ENCODE results near the gene P2RY2. TPM values are rescaled to one million over a fixed set of nuclear protein-coding genes. Genes with fewer than 3 reads are reported as not detected.
"Not testable (repeated sequence)": the region's sequence is repeated elsewhere in the genome, so short reads cannot be mapped to it uniquely, and the experiment has no call there.

Gene P2RY2
- total RNA-seq, 1 donor: 0.18 TPM

DNA sequence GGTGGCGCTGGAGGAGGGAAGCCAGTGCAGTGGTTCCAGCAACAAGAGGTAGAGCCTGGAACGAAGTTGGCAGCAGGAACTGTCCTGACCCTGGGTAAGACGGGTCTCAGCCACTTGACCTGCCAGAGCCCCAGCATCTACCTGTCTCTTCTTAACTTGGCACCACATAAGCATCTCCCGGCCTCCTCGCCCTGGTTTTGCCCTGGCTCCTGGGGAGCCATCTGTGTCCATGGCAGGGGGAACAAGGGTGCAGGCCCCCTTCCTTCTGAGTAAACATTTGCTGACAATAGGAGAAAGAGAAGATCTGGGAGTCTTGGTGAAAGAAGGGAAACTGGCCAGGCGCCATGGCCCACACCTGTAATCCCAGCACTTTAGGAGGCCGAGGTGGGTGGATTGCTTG lies 12.8 kb downstream of the P2RY2 start:
- H3K4me3 ChIP-seq (ENCODE audit: low read depth, low read length): no peak overlapping the region
- DNase-seq (ENCODE audit: low read depth): no peak
- TF ChIP-seq, protein P1, sequence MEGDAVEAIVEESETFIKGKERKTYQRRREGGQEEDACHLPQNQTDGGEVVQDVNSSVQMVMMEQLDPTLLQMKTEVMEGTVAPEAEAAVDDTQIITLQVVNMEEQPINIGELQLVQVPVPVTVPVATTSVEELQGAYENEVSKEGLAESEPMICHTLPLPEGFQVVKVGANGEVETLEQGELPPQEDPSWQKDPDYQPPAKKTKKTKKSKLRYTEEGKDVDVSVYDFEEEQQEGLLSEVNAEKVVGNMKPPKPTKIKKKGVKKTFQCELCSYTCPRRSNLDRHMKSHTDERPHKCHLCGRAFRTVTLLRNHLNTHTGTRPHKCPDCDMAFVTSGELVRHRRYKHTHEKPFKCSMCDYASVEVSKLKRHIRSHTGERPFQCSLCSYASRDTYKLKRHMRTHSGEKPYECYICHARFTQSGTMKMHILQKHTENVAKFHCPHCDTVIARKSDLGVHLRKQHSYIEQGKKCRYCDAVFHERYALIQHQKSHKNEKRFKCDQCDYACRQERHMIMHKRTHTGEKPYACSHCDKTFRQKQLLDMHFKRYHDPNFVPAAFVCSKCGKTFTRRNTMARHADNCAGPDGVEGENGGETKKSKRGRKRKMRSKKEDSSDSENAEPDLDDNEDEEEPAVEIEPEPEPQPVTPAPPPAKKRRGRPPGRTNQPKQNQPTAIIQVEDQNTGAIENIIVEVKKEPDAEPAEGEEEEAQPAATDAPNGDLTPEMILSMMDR (IDR thresholded peaks at IDR 0.05; ENCODE audit: insufficient read depth, low read length): no peak

DNA sequence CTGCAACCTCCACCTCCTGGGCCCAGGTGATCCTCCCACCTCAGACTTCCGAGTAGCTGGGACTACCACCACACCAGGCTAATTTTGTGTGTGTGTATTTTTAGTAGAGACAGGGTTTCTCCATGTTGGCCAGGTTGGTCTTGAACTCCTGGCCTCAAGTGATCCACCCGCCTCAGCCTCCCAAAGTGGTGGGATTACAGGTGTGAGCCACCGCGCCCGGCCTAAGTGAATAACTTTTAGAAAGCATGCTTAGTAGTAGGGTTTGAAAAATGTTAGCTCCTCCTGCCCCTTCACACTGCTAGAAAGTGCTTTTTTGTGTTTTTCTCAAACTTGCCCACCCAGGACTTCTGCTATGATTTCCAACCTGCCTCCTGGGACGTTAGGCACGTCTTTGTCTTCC lies 14.4 kb downstream of the P2RY2 start:
- not testable (repeated sequence) for DNase-seq (ENCODE audit: low read depth); H3K4me3 ChIP-seq (ENCODE audit: low read depth, low read length)

DNA sequence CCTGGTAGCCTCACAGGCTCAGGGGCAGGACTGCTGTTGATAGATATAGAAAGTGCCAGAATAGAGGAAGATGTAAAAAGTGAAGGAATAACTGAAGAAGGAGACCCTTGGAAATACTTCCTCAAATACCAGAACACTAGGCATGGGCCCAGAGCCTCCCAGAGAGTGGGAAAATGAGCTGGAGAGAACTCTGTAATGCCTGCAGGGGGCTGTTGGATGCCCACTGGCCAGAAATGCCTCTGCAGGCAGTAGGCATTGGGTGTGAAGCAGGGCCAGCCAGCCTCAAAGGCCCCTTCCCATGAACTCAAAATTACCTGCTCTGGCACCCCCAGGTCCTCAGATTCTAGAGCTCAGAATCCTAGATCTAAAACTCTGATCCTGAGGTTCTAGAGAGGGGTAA lies 15.1 kb downstream of the P2RY2 start:
- TF ChIP-seq, protein P1 (IDR thresholded peaks at IDR 0.05; ENCODE audit: insufficient read depth, low read length): no peak
- DNase-seq (ENCODE audit: low read depth): no peak
- no peak overlapping the region for H3K4me3 ChIP-seq (ENCODE audit: low read depth, low read length)

DNA sequence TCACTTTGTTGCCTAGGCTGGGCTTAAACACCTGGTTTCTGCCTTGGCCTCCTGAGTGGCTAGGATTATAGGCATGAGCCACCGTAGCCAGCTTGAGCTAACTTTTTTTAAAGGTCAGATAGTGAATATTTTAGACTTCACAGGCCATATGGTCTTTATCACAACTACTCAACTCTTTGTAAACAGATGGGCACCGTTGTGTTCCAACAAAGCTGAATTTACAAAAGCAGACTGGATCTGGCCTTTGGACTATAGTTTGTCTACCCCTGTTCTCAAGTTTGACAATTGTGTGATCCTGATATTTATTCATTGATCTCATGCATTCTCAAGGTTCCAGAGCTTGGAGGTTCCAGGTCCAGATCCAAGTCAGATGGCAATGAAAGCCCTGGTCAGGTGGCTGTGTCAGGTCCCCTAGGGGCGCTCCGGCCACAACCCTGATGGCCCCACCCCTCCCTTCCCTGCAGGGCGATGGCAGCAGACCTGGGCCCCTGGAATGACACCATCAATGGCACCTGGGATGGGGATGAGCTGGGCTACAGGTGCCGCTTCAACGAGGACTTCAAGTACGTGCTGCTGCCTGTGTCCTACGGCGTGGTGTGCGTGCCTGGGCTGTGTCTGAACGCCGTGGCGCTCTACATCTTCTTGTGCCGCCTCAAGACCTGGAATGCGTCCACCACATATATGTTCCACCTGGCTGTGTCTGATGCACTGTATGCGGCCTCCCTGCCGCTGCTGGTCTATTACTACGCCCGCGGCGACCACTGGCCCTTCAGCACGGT lies 15.8 kb downstream of the P2RY2 start:
- TF ChIP-seq, protein P1 (IDR thresholded peaks at IDR 0.05; ENCODE audit: insufficient read depth, low read length): no peak
- no peak overlapping the region for H3K4me3 ChIP-seq (ENCODE audit: low read depth, low read length)
- DNase-seq (ENCODE audit: low read depth): peak; percentile 12

DNA sequence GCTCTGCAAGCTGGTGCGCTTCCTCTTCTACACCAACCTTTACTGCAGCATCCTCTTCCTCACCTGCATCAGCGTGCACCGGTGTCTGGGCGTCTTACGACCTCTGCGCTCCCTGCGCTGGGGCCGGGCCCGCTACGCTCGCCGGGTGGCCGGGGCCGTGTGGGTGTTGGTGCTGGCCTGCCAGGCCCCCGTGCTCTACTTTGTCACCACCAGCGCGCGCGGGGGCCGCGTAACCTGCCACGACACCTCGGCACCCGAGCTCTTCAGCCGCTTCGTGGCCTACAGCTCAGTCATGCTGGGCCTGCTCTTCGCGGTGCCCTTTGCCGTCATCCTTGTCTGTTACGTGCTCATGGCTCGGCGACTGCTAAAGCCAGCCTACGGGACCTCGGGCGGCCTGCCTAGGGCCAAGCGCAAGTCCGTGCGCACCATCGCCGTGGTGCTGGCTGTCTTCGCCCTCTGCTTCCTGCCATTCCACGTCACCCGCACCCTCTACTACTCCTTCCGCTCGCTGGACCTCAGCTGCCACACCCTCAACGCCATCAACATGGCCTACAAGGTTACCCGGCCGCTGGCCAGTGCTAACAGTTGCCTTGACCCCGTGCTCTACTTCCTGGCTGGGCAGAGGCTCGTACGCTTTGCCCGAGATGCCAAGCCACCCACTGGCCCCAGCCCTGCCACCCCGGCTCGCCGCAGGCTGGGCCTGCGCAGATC lies 16.5 kb downstream of the P2RY2 start:
- TF ChIP-seq, protein P1 (IDR thresholded peaks at IDR 0.05; ENCODE audit: insufficient read depth, low read length): no peak
- no peak for DNase-seq (ENCODE audit: low read depth)
- no peak overlapping the region for H3K4me3 ChIP-seq (ENCODE audit: low read depth, low read length)

DNA sequence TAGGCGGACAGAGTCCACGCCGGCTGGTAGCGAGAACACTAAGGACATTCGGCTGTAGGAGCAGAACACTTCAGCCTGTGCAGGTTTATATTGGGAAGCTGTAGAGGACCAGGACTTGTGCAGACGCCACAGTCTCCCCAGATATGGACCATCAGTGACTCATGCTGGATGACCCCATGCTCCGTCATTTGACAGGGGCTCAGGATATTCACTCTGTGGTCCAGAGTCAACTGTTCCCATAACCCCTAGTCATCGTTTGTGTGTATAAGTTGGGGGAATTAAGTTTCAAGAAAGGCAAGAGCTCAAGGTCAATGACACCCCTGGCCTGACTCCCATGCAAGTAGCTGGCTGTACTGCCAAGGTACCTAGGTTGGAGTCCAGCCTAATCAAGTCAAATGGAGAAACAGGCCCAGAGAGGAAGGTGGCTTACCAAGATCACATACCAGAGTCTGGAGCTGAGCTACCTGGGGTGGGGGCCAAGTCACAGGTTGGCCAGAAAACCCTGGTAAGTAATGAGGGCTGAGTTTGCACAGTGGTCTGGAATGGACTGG lies 17.2 kb downstream of the P2RY2 start:
- H3K4me3 ChIP-seq (ENCODE audit: low read depth, low read length): no peak overlapping the region
- TF ChIP-seq, protein P1 (IDR thresholded peaks at IDR 0.05; ENCODE audit: insufficient read depth, low read length): no peak
- DNase-seq (ENCODE audit: low read depth): no peak

DNA sequence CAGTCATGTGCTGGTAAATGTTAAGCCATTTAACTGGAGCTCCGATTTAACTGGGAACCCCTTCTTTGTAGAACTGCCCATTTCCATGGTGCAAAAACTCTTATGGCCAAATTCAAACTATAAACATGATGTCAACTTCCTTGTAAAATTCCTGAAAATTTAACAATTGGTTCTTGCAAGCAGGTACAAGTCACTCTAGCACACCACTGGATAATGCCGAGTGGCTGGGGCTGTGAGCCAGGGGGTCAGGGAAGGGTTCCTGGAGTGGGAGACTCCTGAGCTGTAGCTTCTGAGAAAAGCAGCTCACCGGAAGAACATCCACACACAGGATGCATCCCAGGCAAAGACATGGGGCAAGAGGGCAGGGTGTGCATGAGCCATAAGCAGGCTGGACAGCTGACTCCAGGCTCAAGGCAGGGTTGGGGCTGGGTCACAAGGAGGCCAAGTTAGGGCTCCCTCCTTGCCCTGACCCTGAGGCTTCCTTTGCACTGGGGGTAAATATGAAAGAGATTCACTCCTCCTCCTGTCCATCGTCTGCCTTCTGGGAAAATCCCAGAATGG lies 18.2 kb downstream of the P2RY2 start:
- no peak overlapping the region for H3K4me3 ChIP-seq (ENCODE audit: low read depth, low read length)
- no peak for DNase-seq (ENCODE audit: low read depth)
- TF ChIP-seq, protein P1 (IDR thresholded peaks at IDR 0.05; ENCODE audit: insufficient read depth, low read length): no peak

All from fibroblast of the aortic adventitia (primary cell).